SJSA1 (cell line): Measurements from ENCODE around the gene DEFB131B. TPM values are rescaled to one million over a fixed set of nuclear protein-coding genes. Genes with fewer than 3 reads are reported as not detected.
"Not testable (repeated sequence)": the region's sequence is repeated elsewhere in the genome, so short reads cannot be mapped to it uniquely, and the experiment has no call there.

Source experiments
- DNase-seq, 2 experiments: peaks; one replicate each; pipeline ENCODE4 v3.0.0-alpha.2; 2015 to 2020; ENCODE audit warnings: low spot score in 2 of 2, low read depth in 1 of 2
- H3K27ac ChIP-seq: fragments of 250-450 bp; sonication (Bioruptor Pico); 2 replicates; pipeline ENCODE4 v1.5.1; 2020; ENCODE audit warnings: mild to moderate bottlenecking, moderate library complexity
- H3K27me3 ChIP-seq: fragments of 250-450 bp; sonication (Bioruptor Pico); replicated peaks from 2 replicates; pipeline ENCODE4 v1.5.1; 2020; ENCODE audit warnings: mild to moderate bottlenecking, moderate library complexity
- H3K36me3 ChIP-seq: fragments of 250-450 bp; sonication (Bioruptor Pico); 2 replicates; pipeline ENCODE4 v1.5.1; 2020; ENCODE audit warnings: mild to moderate bottlenecking
- H3K4me1 ChIP-seq: fragments of 250-450 bp; sonication (Bioruptor Pico); replicated peaks from 2 replicates; pipeline ENCODE4 v1.6.1; 2021; ENCODE audit warnings: mild to moderate bottlenecking
- H3K4me3 ChIP-seq: fragments of 250-450 bp; sonication (Bioruptor Pico); 2 replicates; pipeline ENCODE4 v1.5.1; 2020; ENCODE audit warnings: mild to moderate bottlenecking
- H3K9me3 ChIP-seq: fragments of 250-450 bp; sonication (Bioruptor Pico); replicated peaks from 2 replicates; pipeline ENCODE4 v1.5.1; 2020; ENCODE audit warnings: mild to moderate bottlenecking
- total RNA-seq: library from RNA; depleted of rRNA; stranded (reverse); fragments of >200 nt; shearing (Covaris generic); gene quantifications from 2 replicates; pipeline ENCODE4 v1.2.3, GENCODE V29; 2014

DEFB131B gene
- total RNA-seq, 1 experiment from 2014 or later = not detected

DNA sequence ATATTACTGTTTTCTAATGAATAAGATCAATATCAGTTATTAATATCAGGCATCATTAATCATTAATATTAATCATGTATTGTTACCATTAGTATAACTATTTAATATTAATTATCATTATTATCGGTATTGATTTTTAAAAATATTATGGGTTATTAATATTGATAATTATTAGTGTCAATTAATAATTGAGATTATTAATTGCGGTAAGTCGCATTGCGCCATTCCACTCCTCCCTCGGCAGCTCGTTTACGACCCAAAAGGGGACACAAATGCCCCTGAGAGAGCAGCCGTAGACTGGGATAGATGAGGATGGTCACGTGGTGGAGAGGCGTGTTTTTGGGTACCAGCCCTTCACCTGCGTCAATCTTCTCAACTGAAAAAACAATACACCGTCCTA is 7.6 kb downstream of the DEFB131B start:
- DNase-seq, H3K9me3 ChIP-seq, H3K27ac ChIP-seq, H3K4me3 ChIP-seq, H3K36me3 ChIP-seq, H3K4me1 ChIP-seq, H3K27me3 ChIP-seq: not testable (repeated sequence)

DNA sequence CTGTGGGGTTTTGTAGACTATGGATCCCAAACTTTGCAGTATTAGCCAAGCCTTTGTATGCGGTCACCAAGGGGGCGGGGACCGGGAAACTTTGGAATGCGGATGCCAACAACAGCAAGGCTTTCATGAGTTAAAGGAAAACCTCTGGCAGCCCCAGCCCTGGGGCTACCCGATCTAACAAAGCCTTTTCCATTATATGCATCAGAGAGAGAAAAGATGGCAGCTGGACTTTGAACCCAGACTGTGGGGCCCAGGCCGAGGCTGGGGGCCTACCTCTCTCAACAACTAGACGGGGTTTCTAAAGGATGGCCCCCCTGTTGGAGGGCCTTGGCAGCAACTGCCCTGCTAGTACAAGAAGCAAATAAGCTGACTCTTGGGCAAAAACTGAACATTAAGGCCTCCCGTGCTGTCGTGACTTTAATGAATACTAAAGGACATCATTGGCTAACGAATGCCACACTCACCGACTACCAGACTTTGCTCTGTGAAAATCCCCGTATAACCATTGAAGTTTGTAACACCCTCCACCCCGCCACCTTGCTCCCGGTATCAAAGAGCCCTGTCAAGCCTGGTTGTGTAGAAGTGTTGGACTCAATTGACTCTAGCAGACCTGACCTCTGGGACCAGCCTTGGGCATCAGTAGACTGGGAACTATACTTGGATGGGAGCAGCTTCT is 10.2 kb downstream of the DEFB131B start:
- not testable (repeated sequence) for DNase-seq, H3K4me3 ChIP-seq, H3K27ac ChIP-seq, H3K9me3 ChIP-seq, H3K27me3 ChIP-seq, H3K4me1 ChIP-seq, H3K36me3 ChIP-seq

DNA sequence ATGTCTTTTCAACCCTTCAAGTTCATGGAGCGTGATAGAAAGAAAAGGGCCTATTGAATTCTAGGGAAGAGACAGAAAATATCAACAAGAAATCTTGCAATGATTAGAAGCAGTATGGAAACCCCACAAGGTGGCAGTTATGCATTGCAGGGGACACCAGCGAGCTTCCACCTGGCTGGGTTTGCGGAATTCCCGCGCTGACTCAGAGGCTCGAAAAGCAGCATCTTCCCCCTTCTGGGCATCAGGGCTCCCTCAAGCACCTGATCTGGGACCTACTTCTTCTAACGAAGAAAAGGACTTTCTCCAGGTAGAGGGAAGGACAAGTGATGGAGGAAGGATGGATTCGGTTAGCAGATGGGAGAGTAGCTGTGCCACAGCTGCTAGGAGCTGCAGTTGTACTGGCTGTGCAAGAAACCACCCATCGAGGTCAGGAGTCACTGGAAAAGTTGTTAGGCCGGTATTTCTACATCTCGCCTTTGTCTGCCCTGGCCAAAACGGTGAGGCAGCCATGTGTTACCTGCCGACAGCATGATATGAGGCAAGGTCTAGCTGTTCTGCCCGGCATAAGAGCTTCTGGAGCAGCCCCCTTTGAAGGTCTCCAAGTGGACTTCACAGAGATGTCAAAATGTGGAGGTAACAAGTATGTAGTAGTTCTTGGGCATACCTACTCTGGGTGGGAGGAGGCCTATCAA is 11.1 kb downstream of the DEFB131B start:
- H3K27ac ChIP-seq, H3K36me3 ChIP-seq, H3K4me1 ChIP-seq, H3K27me3 ChIP-seq, H3K9me3 ChIP-seq, DNase-seq, H3K4me3 ChIP-seq: not testable (repeated sequence)

DNA sequence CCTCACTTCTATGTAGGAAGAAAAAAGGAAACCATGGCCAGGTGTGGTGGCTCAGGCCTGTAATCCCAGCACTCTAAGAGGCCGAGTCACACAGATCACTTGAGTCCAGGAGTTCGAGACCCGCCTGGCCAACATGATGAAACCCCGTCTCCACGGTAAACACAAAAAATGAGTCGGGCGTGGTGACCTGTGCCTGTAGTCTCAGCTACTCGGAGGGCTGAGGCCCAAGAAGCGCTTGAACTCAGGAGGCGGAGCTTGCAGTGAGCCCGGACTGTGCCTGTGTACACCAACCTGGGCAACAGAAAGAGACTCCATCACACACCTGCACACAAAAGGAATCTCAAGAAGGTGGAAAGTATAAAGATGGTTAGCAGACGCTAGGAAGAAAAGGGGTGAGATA is 17.7 kb downstream of the DEFB131B start:
- H3K4me1 ChIP-seq = no peaks in the 10 kb centered on the region
- H3K27ac ChIP-seq = no peak overlapping the region
- no peaks in the 10 kb centered on the region for H3K27me3 ChIP-seq
- DNase-seq = no peak
- no peaks in the 10 kb centered on the region for H3K9me3 ChIP-seq
- no peak overlapping the region for H3K4me3 ChIP-seq
- H3K36me3 ChIP-seq = no peaks in the 10 kb centered on the region

DNA sequence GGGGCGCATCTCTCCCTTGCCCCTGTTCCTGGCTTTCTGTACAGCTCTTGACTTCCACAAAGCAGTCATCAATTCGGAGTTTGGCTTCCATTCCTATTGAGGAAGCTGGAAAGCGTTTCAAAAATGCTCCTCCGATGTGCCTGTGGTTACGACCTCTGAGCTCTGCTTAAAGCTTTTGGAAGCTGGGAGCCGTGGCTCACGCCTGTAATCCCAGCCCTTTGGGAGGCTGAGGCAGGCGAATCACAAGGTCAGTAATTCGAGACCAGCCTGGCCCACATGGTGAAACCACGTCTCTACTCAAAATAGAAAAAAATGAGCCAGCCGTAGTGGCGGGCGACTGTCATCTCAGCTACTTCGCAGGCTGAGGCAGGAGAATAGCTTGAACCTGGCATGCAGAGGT is 22.9 kb downstream of the DEFB131B start:
- not testable (repeated sequence) for H3K9me3 ChIP-seq, H3K4me3 ChIP-seq, H3K27me3 ChIP-seq, DNase-seq, H3K4me1 ChIP-seq, H3K27ac ChIP-seq, H3K36me3 ChIP-seq

DNA sequence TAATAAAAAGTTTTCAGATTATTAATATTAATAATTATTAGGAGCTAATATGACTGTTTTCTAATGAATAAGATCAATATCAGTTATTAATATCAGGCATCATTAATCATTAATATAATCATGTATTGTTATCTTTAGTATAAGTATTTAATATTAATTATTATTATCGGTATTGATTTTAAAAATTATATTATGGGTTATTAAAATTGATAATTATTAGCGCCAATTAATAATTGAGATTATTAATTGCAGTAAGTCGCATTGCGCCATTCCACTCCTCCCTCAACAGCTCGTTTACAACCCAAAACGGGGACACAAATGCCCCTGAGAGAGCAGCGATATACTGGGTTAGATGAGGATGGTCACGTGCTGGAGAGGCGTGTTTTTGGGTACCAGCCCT is 30.0 kb downstream of the DEFB131B start:
- Histone ChIP-seq H3K36me3 (no peaks in the 10 kb centered on the region), H3K27ac (no peak overlapping the region), H3K4me3 (no peak overlapping the region), H3K4me1 (no peaks in the 10 kb centered on the region), H3K27me3 (no peaks in the 10 kb centered on the region), H3K9me3 (no peaks in the 10 kb centered on the region)
- DNase-seq = no peak

DNA sequence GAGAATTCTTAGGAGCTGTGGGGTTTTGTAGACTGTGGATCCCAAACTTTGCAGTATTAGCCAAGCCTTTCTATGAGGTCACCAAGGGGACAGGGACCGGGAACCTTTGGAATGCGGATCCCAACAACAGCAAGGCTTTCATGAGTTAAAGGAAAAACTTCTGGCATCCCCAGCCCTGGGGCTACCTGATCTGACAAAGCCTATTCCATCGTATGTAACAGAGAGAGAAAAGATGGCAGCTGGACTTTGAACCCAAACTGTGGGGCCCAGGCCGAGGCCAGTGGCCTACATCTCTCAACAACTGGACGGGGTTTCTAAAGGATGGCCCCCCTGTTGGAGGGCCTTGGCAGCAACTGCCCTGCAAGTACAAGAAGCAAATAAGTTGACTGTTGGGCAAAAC is 32.5 kb downstream of the DEFB131B start:
- not testable (repeated sequence) for H3K4me1 ChIP-seq, DNase-seq, H3K9me3 ChIP-seq

DNA sequence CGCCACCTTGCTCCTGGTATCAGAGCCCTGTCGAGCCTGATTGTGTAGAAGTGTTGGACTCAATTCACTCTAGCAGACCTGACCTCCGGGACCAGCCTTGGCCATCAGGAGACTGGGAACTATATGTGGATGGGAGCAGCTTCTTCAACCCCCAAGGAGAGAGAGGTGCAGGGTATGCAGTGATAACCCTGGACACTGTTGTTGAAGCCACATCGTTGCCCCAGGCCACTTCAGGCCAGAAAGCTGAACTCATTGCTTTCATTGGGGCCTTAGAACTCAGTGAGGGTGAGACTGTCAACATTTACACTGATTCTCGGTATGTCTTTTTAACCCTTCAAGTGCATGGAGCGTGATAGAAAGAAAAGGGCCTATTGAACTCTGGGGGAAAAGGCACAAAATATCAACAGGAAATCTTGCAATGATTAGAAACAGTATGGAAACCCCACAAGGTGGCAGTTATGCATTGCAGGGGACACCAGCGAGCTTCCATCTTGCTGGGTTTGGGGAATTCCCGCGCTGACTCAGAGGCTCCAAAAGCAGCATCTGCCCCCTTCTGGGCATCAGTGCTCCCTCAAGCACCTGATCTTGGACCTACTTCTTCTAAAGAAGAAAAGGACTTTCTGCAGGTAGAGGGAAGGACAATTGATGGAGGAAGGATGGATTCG is 33.2 kb downstream of the DEFB131B start:
- H3K27ac ChIP-seq, H3K4me3 ChIP-seq, H3K36me3 ChIP-seq, H3K4me1 ChIP-seq, H3K27me3 ChIP-seq, H3K9me3 ChIP-seq: not testable (repeated sequence)
- peak in 1 of 2 experiments; percentile 50 for DNase-seq

More for the DNA sequence above, 32.5 kb downstream of the DEFB131B start:
- not testable (repeated sequence) for H3K27ac ChIP-seq, H3K27me3 ChIP-seq, H3K4me3 ChIP-seq, H3K36me3 ChIP-seq

DNA sequence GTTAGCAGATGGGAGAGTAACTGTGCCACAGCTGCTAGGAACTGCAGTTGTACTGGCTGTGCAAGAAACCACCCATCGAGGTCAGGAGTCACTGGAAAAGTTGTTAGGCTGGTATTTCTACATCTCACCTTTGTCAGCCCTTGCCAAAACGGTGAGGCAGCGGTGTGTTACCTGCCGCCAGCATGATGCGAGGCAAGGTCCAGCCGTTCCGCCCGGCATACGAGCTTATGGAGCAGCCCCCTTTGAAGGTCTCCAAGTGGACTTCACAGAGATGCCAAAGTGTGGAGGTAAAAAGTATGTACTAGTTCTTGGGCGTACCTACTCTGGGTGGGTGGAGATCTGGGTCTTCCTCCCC is 33.7 kb downstream of the DEFB131B start:
- H3K4me3 ChIP-seq, H3K27ac ChIP-seq, H3K27me3 ChIP-seq, H3K36me3 ChIP-seq, DNase-seq, H3K9me3 ChIP-seq, H3K4me1 ChIP-seq: not testable (repeated sequence)

DNA sequence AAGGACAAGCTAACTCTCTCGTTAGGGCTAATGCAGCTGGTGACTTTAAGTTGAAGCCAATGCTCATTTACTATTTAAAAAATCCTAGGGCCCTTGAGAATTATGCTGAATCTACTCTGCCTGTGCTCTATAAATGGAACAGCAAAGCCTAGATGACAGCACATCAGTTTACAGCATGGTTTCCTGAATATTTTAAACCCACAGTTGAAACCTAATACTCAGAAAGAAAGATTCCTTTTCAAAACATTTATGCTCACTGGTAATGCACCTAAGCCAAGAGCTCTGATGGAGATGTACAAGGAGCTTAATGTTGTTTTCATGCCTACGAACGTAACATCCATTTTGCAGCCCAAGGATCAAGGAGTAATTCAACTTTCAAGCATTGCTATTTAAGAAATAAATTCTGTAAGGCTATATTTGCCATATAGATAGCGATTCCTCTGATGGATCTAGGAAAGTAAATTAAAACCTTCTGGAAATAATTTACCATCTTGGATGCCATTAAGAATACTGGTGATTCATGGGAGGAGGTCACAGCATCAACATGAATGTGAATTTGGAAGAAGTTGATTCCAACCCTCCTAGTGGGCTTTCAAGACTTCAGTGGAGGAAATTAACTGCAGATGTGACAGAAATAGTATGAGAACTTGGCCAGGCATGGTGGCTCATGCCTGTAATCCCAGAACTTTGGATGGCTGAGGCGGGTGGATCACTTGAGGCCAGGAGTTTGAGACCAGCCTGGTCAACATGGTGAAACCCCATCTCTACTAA is 35.7 kb downstream of the DEFB131B start:
- Histone ChIP-seq H3K4me3 (no peak overlapping the region), H3K27me3 (no peaks in the 10 kb centered on the region), H3K36me3 (no peaks in the 10 kb centered on the region), H3K4me1 (no peaks in the 10 kb centered on the region), H3K27ac (no peak overlapping the region), H3K9me3 (no peaks in the 10 kb centered on the region)
- no peak for DNase-seq

DNA sequence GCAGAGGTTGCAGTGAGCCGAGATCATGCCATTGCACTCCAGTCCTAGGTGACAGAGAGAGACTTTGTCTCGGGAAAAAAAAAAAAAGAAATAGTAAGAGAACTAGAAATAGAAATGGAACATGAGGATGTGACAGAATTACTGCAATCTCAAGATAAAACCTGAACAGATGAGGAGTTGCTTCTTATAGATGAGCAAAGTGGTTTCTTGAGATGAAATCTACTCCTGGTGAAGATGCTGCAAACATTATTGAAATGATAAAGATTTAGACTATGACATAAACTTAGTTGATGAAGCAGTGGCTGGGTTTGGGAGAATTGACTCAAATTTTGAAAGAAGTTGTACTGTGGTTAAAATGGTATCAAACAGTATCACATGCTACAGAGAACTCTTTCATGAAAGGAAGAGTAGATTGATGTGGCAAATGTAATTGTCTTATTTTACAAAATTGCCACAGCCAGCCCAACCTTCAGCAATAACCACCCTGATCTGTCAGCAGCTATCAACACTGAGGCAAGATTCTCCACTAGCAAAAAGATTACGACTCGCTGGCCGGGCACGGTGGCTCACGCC is 36.5 kb downstream of the DEFB131B start:
- H3K9me3 ChIP-seq = no peaks in the 10 kb centered on the region
- no peaks in the 10 kb centered on the region for H3K27me3 ChIP-seq
- no peak overlapping the region for H3K4me3 ChIP-seq
- H3K36me3 ChIP-seq = no peaks in the 10 kb centered on the region
- DNase-seq = no peak
- no peaks in the 10 kb centered on the region for H3K4me1 ChIP-seq
- no peak overlapping the region for H3K27ac ChIP-seq

DNA sequence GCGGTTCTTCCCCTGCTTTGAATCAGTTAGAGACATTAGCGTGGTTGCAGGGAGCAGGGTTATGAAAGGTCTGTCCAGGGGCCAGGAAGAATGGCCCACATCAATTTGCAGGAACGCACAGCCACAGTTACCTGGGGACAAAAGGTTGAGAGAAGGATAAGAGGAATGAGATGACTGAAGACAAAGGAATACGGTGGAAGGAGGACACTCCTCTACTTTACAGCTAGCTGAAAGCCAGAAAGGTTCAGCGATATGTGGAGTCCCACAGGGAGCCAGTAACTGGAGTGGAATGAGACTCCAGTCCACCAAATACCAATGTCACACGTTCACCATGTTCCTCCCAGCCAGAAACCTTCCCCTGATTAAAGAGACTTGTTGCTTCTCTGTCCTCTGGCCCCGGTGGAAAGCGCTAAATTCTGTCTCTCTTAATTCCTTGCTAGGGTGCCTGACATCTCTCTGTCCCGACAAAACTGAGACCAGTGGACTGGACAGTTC is 39.4 kb downstream of the DEFB131B start:
- Histone ChIP-seq H3K27me3 (no peaks in the 10 kb centered on the region), H3K36me3 (no peaks in the 10 kb centered on the region), H3K4me3 (no peak overlapping the region), H3K4me1 (no peaks in the 10 kb centered on the region), H3K27ac (no peak overlapping the region), H3K9me3 (no peaks in the 10 kb centered on the region)
- no peak for DNase-seq

DNA sequence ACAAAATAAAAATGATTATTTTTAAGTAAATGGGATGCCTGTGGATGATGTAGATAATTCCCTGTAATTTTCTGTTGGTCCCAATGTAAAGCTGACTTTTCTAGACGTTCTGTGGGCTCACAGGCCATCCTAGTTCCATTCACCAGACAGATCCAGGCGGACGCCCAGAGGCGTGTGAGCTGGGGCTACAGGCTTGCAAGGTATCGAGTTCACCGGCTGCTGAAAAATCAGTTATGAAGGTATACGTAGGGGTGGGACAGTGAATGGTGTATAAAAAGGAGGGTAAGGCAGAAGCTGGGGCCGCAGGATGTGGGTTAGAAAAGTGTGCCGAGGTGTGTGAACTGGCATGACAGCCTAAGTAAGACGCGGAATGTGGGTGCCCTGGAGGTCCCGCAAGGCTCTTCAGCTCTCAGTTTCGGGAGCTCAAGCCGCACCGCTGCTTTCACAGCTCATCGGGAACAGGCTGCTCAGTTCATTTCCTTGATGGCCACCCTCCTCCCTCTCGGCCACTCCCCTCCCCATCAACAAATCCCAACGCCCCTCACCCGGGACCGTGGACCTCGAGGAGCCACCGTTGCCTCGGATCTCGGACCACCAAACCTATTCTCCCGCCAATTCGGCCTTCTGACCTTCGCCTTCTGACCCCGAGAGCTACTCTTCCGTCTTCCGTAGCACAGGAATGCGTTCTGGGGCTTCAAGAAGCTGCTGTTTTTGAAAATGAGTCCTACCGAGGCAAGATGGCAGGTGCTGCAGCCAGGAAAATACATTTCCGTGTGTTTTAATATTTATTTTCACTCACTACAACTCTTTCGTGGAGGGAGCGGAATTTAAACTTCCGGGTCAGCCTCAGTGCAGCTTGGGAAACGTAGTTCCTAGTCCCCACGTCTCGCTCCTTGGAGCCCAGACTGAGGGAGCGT is 49.8 kb downstream of the DEFB131B start, which contains the start of gene XNDC1N:
XNDC1N (minus strand) TSS at position 775 of the 917 bp plus-strand sequence. CDS start 5,241 bp downstream, outside the sequence.
- DNase-seq = peak; percentile 62 to 93
- Histone ChIP-seq H3K27ac (peak within 1 kb of the TSS; percentile 97), H3K36me3 (no peaks in the 10 kb centered on the region), H3K4me3 (peak within 1 kb of the TSS; percentile 66), H3K4me1 (peaks cover 8% of the 10 kb centered on the region), H3K9me3 (no peaks in the 10 kb centered on the region), H3K27me3 (no peaks in the 10 kb centered on the region)
